Measurements from ENCODE around the gene SEMA3A.

DNA sequence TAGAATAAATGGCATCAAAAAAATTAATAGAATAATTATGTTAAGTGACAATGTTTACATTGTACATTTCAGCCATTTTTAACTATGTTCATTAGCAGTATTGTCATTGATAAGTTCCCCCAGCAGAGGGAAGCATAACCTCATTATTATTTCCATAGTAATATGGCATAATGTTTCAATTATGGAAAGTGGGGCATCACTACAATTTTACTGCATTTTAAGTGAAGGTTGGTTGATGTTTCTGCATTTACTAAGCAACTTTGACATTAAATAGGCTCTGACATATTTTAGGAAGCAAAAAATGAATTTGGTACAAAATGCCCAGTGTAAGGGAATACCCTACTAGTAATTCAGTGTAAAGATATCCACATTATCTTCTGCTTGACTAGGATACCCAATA lies 218.3 kb downstream of the SEMA3A start:
- TF ChIP-seq POLR2A (IDR thresholded peaks at IDR 0.05; ENCODE audit: low read depth) (no peak), EP300 (IDR thresholded peaks at IDR 0.05) (no peak), CTCF (IDR thresholded peaks at IDR 0.05) (peak; percentile 67 to 69 (median 69))
